ENCODE measurements around the gene SNCAIP. TPM values are rescaled to one million over a fixed set of nuclear protein-coding genes. Genes with fewer than 3 reads are reported as not detected.

SNCAIP gene
- total RNA-seq, 4 donors from 2014 or later = 4.9 to 7.7 (median 6.8) TPM

GRCh38 chr5:122287101-122287500, 24.9 kb upstream of the SNCAIP start:
- no peak for TF ChIP-seq CTCF (IDR thresholded peaks at IDR 0.05; ENCODE audit: low read depth)

GRCh38 chr5:122291000-122291901, 20.8 kb upstream of the SNCAIP start:
- no peak for TF ChIP-seq CTCF (IDR thresholded peaks at IDR 0.05; ENCODE audit: low read depth)

- no peak for TF ChIP-seq CTCF (IDR thresholded peaks at IDR 0.05; ENCODE audit: low read depth)
Measured at GRCh38 chr5:122292332-122292731, 19.7 kb upstream of the SNCAIP start.

DNA sequence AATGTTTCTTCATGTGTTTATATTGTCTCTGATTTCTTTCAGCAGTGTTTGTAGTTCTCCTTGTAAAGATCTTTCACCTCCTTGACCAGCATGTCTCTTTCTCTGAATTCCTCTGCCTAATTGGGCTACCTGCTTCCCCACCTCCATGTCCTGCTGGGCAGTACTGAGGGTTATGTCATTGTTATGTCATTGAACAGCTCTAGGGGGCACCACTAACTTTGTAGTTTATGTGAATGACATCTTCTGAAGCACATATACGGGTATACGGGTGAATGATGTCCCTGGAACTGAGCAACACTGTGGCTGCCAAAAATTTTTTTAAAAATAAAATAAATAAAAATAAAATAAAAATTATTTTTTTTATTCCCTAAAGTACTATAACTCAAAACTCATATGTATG, 16.9 kb upstream of the SNCAIP start:
- no peak for TF ChIP-seq CTCF (IDR thresholded peaks at IDR 0.05; ENCODE audit: low read depth)

- no peak for TF ChIP-seq CTCF (IDR thresholded peaks at IDR 0.05; ENCODE audit: low read depth)
Measured at GRCh38 chr5:122296871-122297270, 15.2 kb upstream of the SNCAIP start.

- TF ChIP-seq CTCF (IDR thresholded peaks at IDR 0.05; ENCODE audit: low read depth) = no peak
Measured at GRCh38 chr5:122297587-122298298, 14.3 kb upstream of the SNCAIP start.

- no peak for TF ChIP-seq CTCF (IDR thresholded peaks at IDR 0.05; ENCODE audit: low read depth)
Measured at GRCh38 chr5:122300374-122300773, 11.7 kb upstream of the SNCAIP start.

All from subcutaneous adipose tissue (tissue), 4 donors.